GM12891 (cell line): ENCODE measurements around the gene GYG1.

Source experiments
- POLR2A ChIP-seq: IDR thresholded peaks from 2 replicates; pipeline ENCODE4 v1.6.1; 2011; ENCODE audit warnings: low read depth, low read length, control low read depth
- POLR2AphosphoS5 ChIP-seq: IDR thresholded peaks from 2 replicates; pipeline ENCODE4 v1.6.1; 2011; ENCODE audit warnings: low read depth, low read length, control low read depth
- POU2F2 ChIP-seq: IDR thresholded peaks from 2 replicates; pipeline ENCODE4 v1.6.1; 2011; ENCODE audit warnings: low read depth, mild to moderate bottlenecking, control low read depth, low read length, moderate library complexity
- SPI1 ChIP-seq: IDR thresholded peaks from 2 replicates; pipeline ENCODE4 v1.6.1; 2011; ENCODE audit warnings: low read depth, low read length, control low read depth
- TAF1 ChIP-seq: IDR thresholded peaks from 2 replicates; pipeline ENCODE4 v1.6.1; 2011; ENCODE audit warnings: low read depth, low read length, control low read depth

DNA sequence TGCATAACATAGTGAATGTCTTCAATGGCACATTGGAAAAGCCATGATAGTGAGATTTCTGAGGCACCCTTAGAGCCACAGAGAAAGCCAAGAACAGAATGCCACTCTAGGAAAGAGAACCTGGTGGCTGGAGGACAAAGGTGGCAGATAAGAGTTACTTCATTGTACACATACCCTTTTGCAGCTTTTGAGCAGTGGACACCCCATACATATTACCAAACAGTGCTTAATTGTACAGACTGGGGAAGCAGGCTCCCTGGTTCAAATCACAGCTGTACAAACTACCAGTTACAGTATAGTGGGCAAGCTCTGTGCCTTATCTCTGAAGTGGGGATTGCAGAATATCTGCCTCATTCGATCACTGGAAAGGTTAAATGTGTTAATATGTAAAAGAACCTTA lies 10.1 kb upstream of the GYG1 start:
- no peak for TF ChIP-seq TAF1
- TF ChIP-seq POLR2AphosphoS5: no peak
- TF ChIP-seq POLR2A: no peak
- no peak for TF ChIP-seq POU2F2
- TF ChIP-seq SPI1: no peak
